Measurements from ENCODE around the gene ALOX15. TPM values are rescaled to one million over a fixed set of nuclear protein-coding genes. Genes with fewer than 3 reads are reported as not detected.

The ALOX15 gene
- total and polyA plus RNA-seq, 10 of the 15 experiments (the other 5 are each of a cell fraction or from before 2014, with no cell fraction given): 0.05 to 1.0 (median 0.24) TPM

GRCh38 chr17:4664230-4664629 is 22.8 kb upstream of the ALOX15 start (continued):
- no peak for TF ChIP-seq TBL1XR1 (IDR thresholded peaks at IDR 0.05; ENCODE audit: low read depth, low read length)

- no TSS peak for BruUV-seq (replicated peaks)
- RAD21 ChIA-PET (ENCODE audit: unreplicated experiment): no interaction called here
- intact Hi-C loops (cut with micrococcal nuclease; ENCODE audit: unreplicated experiment) (no loop called here), in situ Hi-C loops (cut with MboI) (no loop called here)
- Histone ChIP-seq H3K27ac (ENCODE audit: control insufficient read depth, insufficient read depth) (no peak overlapping the region), H3K4me1 (ENCODE audit: control insufficient read depth, insufficient read depth, low read length) (no peaks in the 10 kb centered on the region), H3K4me2 (ENCODE audit: control insufficient read depth, insufficient read depth) (no peak overlapping the region), H3K9me3 (replicated peaks; ENCODE audit: control insufficient read depth, insufficient read depth, low read length) (no peaks in the 10 kb centered on the region), H2AFZ (ENCODE audit: control insufficient read depth, low read depth, low read length) (no peak overlapping the region), H4K20me1 (ENCODE audit: control insufficient read depth, insufficient read depth) (no peaks in the 10 kb centered on the region), H3K9ac (ENCODE audit: control insufficient read depth, insufficient read depth, low read length) (no peak overlapping the region), H3K36me3 (ENCODE audit: control insufficient read depth in 2 of 2, insufficient read depth in 2 of 2, low read length in 1 of 2) (no peaks in the 10 kb centered on the region), H3K4me3 (no peak overlapping the region), H3K79me2 (ENCODE audit: control insufficient read depth, insufficient read depth, low read length) (no peaks in the 10 kb centered on the region), H3K27me3 (replicated peaks in 1 of 2; ENCODE audit: control insufficient read depth in 2 of 2, insufficient read depth in 2 of 2, low read length in 1 of 2) (no peaks in the 10 kb centered on the region; a peak in 1 of 4 replicates)
- no peak for DNase-seq (ENCODE audit: low read depth, low spot score)
- 64% methylated on average over 8 of the region's 8 CpGs for WGBS (ENCODE audit: insufficient coverage, insufficient replicate concordance, low lambda C conversion rate, missing lambda C conversion rate)
- no peak for ATAC-seq
- no peak for TF ChIP-seq MEF2B (IDR thresholded peaks at IDR 0.05; ENCODE audit: partially characterized antibody, poor library complexity, severe bottlenecking)
- no peak for TF ChIP-seq RUNX3 (IDR thresholded peaks at IDR 0.05; ENCODE audit: low read length)
- no peak for TF ChIP-seq IKZF1 (conservative IDR thresholded peaks at IDR 0.05)
- no peak for TF ChIP-seq MXI1 (IDR thresholded peaks at IDR 0.05; ENCODE audit: low read depth, low read length)
- no peak for TF ChIP-seq SUPT20H (IDR thresholded peaks at IDR 0.05; ENCODE audit: borderline replicate concordance, control insufficient read depth, low read depth, low read length)
- POLR2A ChIA-PET: no interaction called here
- CTCF ChIA-PET: interaction anchor here (0.8 kb wide), 1 partner anchor 112 kb away, joined by 3 read pairs; no protein-coding TSS in a partner anchor
- FAIRE-seq: no peak
- SMC1A ChIA-PET (ENCODE audit: uncharacterized antibody, unreplicated experiment): no interaction called here
These were observed 22.2 kb upstream of the ALOX15 start for GRCh38 chr17:4663711-4664110.
